ENCODE results near the gene PRAMEF8. TPM values are rescaled to one million over a fixed set of nuclear protein-coding genes. Genes with fewer than 3 reads are reported as not detected.

The PRAMEF8 gene
- not detected in 5 replicates for total RNA-seq (2022; extraction: Qiagen RNA extraction)

GRCh38 chr1:13285037-13285436 lies at the start of gene PRAMEF8:
Gene PRAMEF8, minus strand, starts transcription at chr1:13285137. Its CDS starts 1,046 bp downstream, at chr1:13284091.

GRCh38 chr1:13315281-13315680 lies 30.3 kb upstream of the PRAMEF8 start, which contains the start of gene PRAMEF15:
Gene PRAMEF15, plus strand, starts transcription at chr1:13315581. Its CDS starts 2,827 bp downstream, at chr1:13318408.

DNA sequence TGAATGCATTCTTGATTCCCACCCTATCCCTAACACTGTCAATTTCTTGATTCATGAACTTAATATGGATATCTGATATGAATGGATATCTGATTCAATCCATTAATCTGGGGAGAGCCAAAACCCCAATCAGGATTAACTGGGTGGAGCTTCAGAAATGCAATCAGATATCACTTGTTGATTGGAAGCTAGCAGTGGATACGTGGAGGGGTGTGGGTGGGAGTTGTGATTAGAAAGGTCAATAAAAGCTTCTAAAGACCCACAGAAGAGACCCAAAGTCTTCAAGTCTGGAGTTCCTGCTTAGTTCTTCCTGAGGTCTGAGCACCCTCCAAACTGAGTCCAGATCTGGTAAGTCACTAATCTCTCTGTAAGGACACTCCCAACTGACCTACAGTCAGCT lies 18.3 kb upstream of the PRAMEF8 start, which contains the start of gene PRAMEF33:
Gene PRAMEF33, plus strand, starts transcription at position 301 of the 400 bp plus-strand sequence. CDS start 2,416 bp downstream, outside the sequence.

DNA sequence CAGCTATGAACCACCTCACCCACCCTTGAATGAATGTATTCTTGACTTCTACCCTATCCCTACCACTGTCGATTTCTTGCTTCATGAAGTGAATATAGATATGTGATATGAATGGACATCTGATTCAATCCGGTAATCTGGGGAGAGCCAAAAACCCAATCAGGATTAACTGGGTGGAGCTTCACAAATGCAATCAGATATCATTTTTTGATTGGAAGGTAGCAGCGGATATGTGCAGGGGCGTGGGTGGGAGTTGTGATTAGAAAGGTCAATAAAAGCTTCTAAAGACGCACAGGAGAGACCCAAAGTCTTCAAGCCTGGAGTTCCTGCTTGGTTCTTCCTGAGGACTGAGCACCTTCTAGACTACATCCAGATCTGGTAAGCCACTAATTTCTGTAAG lies 31.0 kb downstream of the PRAMEF8 start, which contains the start of gene PRAMEF5:
Gene PRAMEF5, plus strand, starts transcription at position 301 of the 400 bp plus-strand sequence. CDS start 5,071 bp downstream, outside the sequence.

Other genes with a start within 250 kb of the PRAMEF8 start
- gene PRAMEF27, start 228.6 kb downstream of the PRAMEF8 start, total RNA-seq (2022; extraction: Qiagen RNA extraction) = not detected in 5 replicates
- not detected in 5 replicates for gene HNRNPCL3, start 224.4 kb downstream of the PRAMEF8 start, total RNA-seq (2022; extraction: Qiagen RNA extraction)
- not detected in 5 replicates for gene PRAMEF25, start 214.4 kb downstream of the PRAMEF8 start, total RNA-seq (2022; extraction: Qiagen RNA extraction)
- not detected in 5 replicates for gene HNRNPCL2, start 168.3 kb downstream of the PRAMEF8 start, total RNA-seq (2022; extraction: Qiagen RNA extraction)
- not detected in 5 replicates for gene PRAMEF26, start 129.1 kb downstream of the PRAMEF8 start, total RNA-seq (2022; extraction: Qiagen RNA extraction)
- not detected in 5 replicates for gene HNRNPCL4, start 119.5 kb downstream of the PRAMEF8 start, total RNA-seq (2022; extraction: Qiagen RNA extraction)
- gene PRAMEF9, start 113.3 kb downstream of the PRAMEF8 start, total RNA-seq (2022; extraction: Qiagen RNA extraction) = not detected in 5 replicates
- not detected in 5 replicates for gene PRAMEF13, start 83.7 kb downstream of the PRAMEF8 start, total RNA-seq (2022; extraction: Qiagen RNA extraction)
- gene PRAMEF18, start 59.0 kb downstream of the PRAMEF8 start, total RNA-seq (2022; extraction: Qiagen RNA extraction) = not detected in 5 replicates
- not detected in 5 replicates for gene PRAMEF5, start 30.9 kb downstream of the PRAMEF8 start, total RNA-seq (2022; extraction: Qiagen RNA extraction)
- gene PRAMEF33, start 18.4 kb upstream of the PRAMEF8 start, total RNA-seq (2022; extraction: Qiagen RNA extraction) = not detected in 5 replicates
- not detected in 5 replicates for gene PRAMEF15, start 30.4 kb upstream of the PRAMEF8 start, total RNA-seq (2022; extraction: Qiagen RNA extraction)
- not detected in 5 replicates for gene PRAMEF14, start 62.0 kb upstream of the PRAMEF8 start, total RNA-seq (2022; extraction: Qiagen RNA extraction)
- not detected in 5 replicates for gene PRAMEF19, start 86.8 kb upstream of the PRAMEF8 start, total RNA-seq (2022; extraction: Qiagen RNA extraction)
- not detected in 5 replicates for gene PRAMEF17, start 104.5 kb upstream of the PRAMEF8 start, total RNA-seq (2022; extraction: Qiagen RNA extraction)
- not detected in 5 replicates for gene PRAMEF20, start 125.3 kb upstream of the PRAMEF8 start, total RNA-seq (2022; extraction: Qiagen RNA extraction)
- 0.06 TPM in 1 of 5 replicates, not detected in the others for gene LRRC38, start 228.9 kb upstream of the PRAMEF8 start, total RNA-seq (2022; extraction: Qiagen RNA extraction)

Data from A549 treated with Mapracorat at 1 μM for 4 hours (cell line).